ENCODE results near the gene CBX7.

Gene CBX7

GRCh38 chr22:39122772-39123470 is 29.6 kb downstream of the CBX7 start:
- DNase-seq: no peak

DNA sequence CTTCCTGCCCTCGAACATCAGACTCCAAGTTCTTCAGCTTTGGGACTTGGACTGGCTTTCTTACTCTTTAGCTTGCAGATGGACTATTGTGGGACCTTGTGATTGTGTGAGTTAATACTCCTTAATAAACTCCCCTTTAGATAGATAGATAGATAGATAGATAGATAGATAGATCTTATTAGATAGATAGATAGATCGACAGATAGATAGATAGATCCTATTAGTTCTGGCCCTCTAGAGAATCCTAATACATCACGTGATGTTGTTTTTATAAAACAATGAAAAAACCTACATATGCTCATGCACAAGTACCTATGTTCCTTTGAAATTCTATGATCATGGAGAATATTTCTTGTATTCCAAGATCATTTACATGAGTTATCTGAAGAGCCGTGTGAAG is 31.5 kb downstream of the CBX7 start:
- DNase-seq: no peak

- DNase-seq: no peak
Observed at GRCh38 chr22:39117585-39118191, 34.8 kb downstream of the CBX7 start.

GRCh38 chr22:39115977-39116621 is 36.4 kb downstream of the CBX7 start:
- no peak for DNase-seq

- DNase-seq: no peak
Observed at GRCh38 chr22:39115570-39115969, 36.9 kb downstream of the CBX7 start.

GRCh38 chr22:39114112-39114511 is 38.4 kb downstream of the CBX7 start:
- DNase-seq: no peak

DNA sequence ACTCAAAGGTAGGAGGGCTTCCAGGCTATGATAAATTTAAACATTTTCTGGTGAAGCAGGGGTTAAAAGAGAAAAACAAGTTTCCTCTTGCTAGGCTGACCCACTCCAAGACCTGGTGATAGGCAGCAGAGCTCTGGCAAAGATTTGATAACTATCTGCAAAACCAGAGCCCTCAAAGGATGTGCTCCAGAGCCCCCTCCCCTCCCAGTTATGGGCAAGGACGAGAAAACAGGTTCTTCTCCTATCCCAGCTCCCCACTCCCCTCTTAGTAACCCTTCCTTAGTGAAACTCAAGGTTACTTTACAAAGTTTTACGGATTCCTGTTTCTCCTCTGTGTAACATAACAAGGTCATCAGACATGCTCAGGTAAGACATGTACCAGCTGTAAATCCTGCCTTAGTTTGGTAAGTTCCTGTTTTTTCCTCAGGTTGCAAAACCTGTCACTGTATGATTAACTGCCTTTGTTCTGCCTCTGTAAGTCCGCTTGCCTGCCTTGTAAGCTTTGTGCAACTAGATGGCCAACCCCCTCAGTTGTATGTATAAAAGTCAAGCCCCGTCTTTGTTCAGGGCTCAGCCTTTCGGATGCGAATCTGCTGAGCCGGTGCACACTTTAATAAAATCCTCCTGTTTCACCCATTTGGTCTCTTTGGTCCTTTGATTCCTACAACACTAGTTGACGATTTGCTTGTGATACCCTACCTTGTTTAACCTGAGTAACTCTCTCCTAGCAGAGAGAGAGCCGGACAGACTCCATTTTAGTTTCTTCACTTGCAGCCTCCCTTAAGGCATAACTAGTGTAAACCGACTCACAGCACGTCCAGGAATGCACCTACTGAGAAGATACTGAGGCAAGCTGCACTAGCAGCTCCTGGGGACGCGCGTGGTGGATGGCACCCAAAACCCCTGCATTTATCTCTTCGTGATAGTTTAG is 41.6 kb downstream of the CBX7 start:
- no peak for DNase-seq

- no peak for DNase-seq
Observed at GRCh38 chr22:39109361-39109760, 43.1 kb downstream of the CBX7 start.

- DNase-seq: no peak
Observed at GRCh38 chr22:39108487-39108886, 44.0 kb downstream of the CBX7 start.

- no peak for DNase-seq
Observed at GRCh38 chr22:39106326-39106725, 46.2 kb downstream of the CBX7 start.

DNA sequence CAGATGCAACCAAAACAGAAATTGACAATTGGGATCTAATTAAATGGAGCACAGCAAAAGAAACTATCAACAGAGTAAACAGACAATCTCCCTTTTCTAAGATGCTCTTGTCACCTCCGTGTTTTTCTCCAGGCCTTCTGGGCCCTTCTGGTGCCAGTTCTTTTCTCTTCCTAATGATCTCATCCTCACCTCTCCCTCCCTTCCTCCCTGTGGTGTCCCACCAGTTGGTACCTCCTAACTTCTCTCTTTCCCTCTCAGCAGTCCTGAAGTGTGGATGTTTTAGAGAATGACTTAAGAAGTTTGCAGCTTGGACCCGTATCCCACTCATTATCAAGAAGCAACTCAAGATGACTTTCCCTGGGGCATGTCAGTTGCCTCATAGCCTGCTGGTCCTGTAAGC is 49.0 kb downstream of the CBX7 start:
- no peak for DNase-seq

DNA sequence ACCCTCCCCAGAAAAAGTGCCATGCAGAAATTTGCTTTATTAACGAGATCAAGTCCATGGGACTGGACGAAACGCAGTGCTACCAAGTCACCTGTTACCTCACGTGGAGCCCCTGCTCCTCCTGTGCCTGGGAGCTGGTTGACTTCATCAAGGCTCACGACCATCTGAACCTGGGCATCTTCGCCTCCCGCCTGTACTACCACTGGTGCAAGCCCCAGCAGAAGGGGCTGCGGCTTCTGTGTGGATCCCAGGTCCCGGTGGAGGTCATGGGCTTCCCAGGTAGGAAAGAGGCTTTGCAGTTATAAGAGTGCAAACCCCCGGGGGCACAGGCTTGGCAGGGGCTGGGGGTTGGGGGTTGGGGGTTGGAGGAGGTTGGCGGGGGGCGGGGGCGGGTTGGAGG is 51.3 kb downstream of the CBX7 start:
- DNase-seq: no peak

- DNase-seq: no peak
Observed at GRCh38 chr22:39098576-39098975, 53.9 kb downstream of the CBX7 start.

DNA sequence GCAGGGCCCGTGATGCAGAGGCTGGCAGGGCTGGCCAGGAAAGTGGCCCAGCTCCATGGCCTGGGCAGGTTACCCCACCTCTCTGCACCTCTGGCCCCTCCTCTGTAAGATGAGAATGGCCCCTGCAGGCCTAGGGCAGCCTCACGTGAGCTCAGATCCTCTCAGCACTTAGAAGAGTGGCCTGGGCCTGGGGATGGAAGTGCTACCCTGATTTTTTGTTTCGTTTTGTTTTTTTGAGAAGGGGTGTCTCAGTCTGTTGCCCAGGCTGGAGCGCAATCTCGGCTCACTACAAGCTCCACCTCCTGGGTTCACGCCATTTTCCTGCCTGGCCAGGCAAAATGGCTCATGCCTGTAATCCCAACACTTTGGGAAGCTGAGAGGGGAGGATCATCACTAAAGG is 54.5 kb downstream of the CBX7 start:
- DNase-seq: no peak

DNA sequence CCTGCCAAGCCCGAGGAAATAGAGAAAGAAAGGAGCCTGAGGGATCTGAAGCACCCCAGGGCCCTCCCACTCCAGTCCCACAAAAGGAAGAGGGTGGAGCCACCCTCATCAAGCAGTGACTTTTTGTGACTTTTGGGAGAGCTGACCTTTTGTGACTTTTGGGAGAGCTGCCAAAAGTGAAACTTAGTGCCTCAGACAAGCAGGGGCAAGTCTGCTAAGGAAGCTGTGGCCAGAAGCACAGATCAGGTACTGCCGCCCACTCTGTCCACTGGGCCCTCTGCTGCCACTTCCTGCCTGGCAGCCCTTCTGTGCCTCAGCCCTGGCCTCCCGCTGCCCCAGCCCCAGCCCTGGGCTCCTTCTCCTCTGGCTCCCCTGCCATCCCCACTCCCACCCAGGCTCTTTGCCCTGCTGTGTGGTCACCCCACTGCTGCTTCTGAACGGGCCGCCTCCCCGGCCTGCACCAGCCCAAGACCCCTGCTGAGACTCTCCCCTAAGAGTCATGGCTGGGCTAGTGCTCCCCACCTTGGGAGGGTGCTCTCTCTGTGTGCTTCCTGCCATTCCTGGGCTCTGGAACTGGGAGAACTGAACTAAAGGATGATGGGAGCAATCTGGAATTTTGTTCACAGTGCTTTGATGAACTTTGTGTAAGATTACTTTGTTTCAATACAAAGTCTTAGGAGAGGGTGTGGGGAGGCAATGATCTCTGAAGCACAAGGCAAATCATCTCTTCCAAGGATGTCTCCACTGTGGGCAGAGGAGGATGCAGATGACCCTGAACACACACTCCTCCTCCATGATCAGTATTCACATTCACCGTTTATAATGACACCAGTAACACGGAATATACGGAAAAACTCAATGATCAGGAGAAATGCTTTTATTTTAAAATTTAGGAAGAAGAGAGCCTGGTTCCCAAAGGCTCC is 55.1 kb downstream of the CBX7 start, which contains the start of gene APOBEC3H:
APOBEC3H (plus strand) TSS at position 147 of the 923 bp plus-strand sequence. CDS start 3,035 bp downstream, outside the sequence.
- DNase-seq: no peak

- DNase-seq: no peak
Observed at GRCh38 chr22:39095971-39096370, 56.5 kb downstream of the CBX7 start.

DNA sequence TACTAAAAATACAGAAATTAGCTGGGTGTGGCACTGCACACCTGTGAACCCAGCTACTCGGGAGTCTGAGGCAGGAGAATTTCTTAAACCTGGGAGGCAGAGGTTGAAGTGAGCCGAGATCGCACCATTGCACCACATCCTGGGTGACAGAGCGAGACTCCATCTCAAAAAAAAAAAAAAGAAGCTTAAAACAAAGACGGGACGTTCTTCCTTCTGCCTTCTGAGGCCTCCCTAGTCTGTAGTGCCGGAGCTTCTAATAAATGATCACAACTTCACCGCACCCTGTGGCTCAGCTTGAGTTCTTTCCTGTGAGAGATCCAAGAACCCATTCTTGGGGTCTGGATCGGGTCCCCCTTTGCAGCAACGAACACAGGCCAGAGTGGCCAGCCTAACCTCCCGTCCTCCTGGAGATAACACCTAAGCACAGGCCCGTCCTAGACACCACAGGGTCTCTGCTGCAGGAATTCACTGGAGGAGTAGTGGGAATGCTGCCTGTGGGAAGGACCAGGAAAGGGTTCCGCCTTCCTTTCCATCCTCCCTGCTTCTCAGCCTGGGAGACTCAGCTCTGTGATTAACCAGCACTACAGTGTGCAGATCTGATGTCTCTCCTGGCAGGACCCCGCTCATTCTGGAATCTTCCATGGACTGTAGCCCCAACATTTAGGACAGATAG is 57.6 kb downstream of the CBX7 start:
- DNase-seq: no peak

- no peak for DNase-seq
Observed at GRCh38 chr22:39092111-39092862, 60.2 kb downstream of the CBX7 start.

DNA sequence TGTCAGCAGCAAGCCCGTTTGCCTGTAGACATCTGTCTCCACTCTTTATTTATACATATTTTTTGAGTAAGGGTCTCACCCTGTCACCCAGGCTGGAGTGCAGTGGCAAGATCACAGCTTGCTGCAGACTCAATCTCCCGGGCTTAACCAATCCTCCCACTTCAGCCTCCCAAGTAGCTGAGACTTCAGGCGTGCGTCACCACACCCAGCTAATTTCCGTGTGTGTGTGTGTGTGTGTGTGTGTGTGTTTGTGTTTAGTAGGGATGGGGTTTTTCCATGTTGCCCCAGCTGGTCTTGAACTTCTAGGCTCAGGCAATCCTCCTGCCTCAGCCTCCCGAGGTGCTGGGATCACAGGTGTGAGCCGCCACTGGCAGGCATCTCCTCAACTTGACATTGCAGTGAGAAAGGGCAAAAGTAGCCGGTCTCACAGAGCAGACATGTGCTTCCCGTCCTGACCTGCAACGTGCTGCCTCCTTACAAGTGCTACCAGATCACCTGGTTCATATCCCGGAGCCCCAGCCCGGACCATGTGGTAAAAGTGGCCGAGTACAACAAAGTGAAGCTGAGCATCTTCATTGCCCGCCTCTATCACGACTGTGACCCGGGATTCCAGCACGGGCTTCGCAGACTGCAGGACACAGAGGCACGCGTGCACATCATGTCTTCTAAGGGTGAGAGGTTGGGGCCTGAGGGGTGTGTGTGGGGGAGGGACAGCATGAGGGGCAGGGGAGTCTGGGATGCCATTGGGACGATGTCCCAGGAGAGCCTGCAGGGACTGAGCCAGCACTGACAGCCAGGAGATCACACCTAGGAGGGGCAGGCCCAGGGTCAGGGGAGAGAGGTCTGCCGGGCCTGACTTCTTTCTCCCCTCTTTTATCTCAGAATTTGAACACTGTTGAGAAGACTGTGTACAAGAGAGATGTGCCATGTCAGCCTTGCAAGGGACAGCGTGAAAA is 61.1 kb downstream of the CBX7 start:
- DNase-seq: no peak
